Dedifferentiated amniotic fluid mesenchymal stem cell (primary cell): ENCODE data around the gene HORMAD2.
"Not testable (repeated sequence)": the region's sequence is repeated elsewhere in the genome, so short reads cannot be mapped to it uniquely, and the experiment has no call there.

Source experiments
- DNase-seq: peaks from one replicate; pipeline ENCODE4 v3.0.0-alpha.2; 2016; ENCODE audit errors: extremely low spot score

The HORMAD2 gene

DNA sequence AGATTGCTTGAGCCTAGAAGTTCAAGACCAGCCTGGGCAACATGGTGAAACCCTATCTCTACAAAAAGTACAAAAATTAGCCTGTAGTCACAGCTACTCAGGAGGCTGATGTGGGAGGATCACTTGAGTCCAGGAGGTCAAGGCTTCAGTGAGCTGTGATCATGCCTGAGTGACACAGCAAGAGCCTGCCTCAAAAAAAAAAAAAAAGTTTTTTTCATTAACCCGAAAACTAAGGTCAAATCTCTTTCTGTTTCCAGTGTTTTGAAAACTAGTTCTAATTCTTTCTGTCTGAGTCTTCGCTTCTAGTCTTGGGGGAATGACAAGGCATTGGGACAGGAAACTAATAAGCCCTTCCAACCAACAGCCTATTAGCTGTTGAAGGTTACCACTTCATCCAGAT lies 108.6 kb downstream of the HORMAD2 start:
- DNase-seq = no peak

DNA sequence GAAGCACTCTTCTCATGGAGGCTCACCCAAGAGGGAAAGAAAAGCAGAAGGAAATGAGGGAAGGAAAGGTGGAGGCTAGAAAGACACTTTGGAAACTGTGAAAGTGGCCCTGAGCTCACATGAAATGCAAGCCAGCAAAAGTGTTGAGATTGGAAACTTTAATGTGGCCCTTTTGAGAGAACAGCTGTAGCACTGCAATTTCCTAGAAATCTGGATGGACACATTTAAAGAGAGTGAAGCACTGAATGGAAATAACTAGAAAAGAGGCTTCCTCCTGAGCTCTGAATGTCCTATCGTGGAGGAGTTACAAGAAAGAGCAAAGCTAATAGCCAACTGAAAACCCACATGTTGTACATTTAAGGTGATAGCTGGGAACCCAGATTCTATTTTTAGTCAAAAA lies 110.3 kb downstream of the HORMAD2 start:
- DNase-seq = no peak

DNA sequence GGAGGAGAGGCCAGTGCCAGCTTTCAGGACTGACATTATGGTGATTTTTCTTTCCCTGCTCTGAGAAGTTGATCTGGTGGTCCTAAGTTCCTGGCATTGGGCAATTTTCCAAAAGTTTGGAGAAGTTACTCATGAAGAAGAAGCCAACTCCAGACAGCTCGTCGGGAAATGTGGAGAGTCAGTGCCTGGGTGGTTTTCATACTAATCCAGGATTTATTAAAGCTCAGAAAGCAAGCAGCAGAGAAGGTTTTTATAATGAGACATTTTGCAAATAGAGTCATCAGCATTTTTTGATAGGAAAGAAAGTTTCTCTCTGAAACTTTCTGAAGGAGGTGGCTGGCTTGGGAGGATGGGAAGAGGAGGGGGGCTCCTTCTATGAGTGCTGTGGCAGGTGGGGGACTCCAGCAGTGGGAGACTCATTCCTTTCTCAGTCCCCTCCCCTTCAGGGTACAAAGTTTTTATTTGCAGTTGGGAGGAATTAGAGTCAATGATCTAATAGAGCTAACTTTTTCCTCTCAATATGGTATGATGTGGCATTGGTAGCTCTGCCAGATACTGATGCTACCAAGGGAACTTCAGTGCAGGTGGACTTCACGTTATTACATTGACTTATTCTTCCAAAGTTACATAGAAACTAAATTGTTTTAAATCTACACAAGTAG lies 110.9 kb downstream of the HORMAD2 start:
- no peak for DNase-seq

DNA sequence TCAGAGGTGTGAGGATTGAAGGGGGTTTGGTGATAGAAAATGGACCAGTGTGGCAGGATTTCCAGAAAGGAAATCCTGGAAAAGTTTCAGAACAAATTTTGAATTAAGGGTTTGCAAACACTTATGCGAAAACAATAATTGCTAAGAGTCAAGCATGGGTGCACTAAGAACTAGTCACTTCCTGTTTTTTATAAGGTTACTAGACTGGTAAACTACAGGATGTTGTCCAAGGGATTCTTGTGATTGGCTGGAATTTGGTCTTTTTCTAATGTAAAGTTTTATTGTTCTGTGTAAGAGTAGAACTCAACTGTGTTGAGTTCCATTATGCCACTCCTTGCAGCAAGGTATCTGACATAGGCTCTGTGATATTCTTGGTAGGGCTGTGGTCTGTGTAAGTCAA lies 112.2 kb downstream of the HORMAD2 start:
- no peak for DNase-seq

DNA sequence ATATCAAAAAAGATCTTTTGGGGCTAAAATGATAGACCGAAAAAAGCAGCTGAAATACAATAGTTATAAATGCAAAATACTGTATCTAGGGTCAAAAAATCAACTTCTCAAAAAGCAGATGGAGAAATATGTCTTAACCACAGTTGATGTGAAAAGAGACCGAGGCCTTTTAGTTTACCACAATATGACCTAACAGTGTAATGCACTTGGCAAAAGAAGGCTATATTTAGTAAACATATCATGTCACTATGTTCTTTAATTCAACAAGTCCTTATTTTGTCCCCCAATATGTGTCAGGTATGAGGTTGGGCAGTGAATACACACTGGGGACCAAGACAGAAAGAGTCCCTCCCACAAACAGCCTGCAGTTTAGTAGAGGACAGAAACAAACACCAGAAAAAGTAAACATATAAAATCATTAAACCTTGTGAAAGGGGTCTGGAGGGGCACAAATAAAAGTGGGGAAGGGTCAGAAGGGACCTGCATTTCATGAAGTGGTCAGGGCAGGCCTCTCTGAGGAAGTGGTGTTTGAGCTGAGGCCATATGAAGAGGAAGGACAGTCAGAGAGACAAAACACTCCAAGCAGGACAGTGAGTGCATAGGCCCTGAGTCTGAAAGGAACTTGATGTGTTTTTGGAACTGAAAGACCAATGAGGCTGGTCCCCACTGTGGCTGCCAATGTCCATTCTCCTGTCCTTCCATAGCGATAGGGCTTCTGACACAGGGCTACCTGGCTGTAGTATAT lies 112.9 kb downstream of the HORMAD2 start:
- DNase-seq = no peak

DNA sequence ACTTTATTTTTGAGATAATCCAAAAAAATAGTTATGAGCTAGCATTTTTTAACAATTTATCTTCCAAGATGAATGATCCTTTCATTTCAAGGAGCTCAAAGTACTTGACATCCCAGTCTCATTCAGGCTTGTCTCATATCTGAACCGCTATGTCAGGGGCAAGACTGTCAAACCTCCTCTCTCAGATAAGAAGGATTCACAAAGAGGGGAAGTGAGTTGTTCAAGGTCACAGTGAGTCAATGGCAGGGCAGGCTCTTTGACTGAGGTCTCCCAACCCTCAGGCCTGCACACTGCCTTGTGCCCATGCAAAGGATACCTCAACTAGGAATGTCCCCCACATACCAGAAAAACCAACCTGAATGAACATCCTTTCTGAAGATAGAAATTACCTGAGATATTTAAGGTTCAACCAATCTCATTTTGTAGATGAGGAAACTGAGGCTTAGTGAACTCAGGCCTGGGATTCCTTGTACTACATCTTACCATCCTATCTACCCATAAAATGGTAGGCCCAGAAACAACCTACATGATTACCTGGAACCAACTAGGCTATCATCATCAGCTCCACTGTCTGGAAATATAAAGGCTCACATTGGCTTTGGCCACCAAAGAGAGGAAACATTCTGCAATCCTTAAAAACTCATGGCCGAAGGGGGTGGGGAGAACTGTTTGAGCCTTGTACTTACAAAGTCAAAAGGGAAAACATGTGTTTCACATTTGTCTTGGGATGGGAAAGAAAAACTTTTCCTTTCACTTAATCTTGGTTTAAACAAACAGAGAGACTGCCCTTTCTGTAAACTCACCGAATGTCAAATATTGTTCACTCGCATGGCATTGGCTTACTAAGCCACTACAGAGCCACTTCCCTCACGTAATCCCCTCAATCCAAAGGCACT lies 115.2 kb downstream of the HORMAD2 start:
- DNase-seq = no peak

DNA sequence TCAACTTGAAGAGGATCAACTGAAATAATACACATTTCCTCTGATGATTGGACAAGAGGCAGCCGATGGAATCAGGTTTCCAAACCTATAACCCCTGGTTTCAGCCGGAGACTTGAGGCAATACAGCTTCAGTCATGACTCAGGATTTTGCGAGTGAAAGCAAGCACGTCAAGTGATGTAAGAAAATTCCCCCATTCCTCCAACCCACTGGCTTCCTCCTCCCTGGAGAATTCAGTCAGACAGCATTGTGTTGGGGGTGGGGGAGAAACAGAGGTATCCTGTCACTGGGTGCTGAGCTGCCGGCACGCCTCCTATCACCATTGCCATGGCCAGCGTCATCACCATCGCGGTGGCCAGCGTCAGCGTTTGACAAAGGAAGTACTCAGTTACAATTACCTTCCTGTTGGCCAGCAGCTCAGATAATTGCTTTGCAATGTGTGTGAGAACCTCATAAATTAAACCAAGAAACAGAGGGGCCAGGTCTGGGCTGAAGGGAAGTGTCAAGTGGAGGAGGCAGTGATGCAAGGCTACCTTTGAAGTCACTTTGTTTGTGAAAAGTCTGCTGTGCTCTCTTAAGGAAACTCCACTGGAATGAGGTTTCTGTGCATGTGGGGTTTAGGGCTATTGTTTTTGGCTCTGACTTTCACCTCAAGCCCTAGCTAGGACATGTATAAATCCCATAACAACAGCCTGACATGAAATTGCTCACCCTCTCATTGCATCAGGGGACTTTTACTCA lies 116.0 kb downstream of the HORMAD2 start:
- peak; percentile 100 for DNase-seq

DNA sequence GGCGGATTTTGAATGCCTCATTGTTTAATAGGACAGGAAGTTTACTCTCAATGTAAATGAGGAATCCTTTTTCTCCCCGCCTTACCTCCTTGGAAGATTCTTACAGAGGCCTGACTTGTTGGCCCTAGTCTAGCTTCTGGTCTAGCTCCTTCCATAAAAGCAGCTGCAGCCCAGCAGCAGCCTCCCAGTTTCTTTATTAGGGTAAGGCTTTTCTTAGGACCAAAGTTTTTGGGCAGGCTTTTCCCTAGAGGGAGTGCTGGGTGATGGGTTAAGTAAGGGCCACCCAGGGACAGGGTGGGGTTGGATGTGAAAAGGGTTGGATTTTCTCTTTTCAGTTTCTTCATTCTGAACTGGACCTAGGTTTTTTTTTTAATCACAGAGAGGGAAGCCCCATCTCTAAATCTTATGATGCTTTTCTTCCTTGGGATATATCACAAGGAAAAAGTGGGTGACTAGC lies 116.6 kb downstream of the HORMAD2 start:
- DNase-seq = no peak

DNA sequence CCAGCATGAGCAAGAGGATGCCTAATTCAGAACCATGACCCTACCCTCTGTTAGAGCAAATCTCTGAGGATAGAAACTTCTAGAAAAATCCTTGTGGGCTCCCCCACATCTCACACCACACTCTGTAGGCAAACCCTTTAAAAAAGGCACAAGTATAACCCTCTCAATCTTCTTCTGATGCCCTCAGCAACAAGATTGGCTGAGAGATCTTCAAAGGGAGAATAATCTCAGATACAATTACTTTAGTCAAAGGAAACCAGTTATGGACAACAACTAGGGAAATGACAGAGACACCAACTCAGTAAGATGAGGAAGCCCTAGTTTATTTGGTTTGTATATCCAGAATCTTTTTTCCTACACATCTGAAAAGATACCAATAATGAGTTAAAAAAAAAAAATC lies 117.1 kb downstream of the HORMAD2 start:
- DNase-seq = no peak

DNA sequence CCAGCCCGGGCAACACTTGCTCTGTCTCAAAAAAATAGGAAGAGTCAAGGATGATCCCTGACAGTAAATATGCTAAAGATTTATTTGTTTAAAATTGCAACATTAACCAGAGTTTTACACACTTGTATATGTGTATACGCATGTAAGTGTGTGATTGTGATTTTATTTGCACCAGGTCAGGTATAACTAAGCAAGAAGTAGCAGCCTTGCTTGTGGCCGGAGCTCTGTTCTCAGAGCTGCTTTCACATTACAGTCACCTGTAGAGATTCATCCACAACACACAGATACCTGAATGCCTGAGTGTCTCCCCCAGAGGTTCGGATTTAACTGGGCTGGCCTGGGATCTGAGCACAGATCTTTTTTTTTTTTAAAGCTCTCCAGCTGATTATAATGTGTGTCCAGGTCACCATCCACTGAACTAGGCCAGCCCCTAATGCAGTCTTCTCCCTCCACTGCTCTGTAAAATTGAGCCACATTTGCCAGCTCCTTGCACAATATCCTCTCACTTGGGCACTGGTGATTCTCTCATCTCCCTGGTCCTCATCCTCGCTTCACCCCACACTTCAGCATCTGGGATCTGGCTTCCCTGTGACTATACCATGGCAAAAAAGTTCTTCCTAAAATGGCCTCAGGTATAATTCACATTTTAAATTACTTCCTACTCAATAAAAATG lies 118.0 kb downstream of the HORMAD2 start:
- DNase-seq = no peak

DNA sequence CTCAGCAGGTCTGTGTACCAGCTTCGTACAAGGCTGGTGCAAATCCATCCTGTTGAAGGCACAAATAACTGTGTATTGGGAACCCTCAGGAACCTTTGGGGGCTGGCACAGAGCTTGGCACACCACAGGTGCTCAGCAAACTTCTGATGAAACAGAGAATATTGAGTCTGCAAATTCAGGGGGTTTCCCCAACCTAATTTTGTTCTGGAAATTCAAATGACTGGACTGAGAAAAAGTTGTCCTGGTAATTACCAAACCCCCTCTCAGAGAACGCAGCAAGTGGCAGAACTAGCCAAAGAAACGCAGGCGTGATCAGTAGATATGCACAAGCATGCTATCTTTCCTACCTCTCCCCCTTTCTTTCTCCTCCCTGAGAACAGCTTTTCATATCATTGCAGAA lies 118.7 kb downstream of the HORMAD2 start:
- DNase-seq = no peak

DNA sequence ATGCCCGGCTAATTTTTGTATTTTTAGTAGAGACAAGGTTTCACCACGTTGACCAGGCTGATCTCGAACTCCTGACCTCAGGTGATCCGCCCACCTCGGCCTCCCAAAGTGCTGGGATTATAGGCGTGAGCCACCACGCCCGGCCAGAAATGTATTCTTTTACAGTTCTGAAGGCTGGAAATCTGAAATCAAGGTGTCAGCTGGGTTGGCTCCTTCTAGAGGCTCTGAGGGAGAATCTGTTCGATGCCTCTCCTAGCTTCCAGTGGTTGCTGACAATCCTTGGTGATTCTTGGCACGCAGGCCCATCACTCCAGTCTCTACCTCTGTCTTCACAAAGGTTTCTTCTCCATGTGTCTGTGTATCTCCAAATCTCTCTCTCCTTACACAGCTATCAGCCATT lies 120.6 kb downstream of the HORMAD2 start:
- not testable (repeated sequence) for DNase-seq

DNA sequence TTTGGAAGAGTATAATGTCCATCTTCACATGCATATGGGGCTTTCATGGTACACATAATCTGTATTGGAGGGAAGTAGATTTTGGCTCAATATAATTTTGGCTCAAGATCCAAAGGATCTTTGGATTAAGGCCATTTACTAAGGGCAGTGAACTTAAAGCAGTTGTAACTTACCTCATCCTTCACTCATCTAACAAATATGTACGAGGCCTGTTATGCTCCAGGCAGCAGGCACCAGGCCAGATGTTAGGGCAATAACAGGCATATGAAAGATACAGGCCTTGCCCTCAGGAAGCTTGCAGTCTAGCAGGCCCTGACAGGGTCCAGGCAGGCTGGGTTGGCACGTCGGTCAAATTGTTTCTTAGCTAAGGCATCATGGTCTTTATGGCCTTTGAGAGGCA lies 121.7 kb downstream of the HORMAD2 start:
- DNase-seq = no peak

DNA sequence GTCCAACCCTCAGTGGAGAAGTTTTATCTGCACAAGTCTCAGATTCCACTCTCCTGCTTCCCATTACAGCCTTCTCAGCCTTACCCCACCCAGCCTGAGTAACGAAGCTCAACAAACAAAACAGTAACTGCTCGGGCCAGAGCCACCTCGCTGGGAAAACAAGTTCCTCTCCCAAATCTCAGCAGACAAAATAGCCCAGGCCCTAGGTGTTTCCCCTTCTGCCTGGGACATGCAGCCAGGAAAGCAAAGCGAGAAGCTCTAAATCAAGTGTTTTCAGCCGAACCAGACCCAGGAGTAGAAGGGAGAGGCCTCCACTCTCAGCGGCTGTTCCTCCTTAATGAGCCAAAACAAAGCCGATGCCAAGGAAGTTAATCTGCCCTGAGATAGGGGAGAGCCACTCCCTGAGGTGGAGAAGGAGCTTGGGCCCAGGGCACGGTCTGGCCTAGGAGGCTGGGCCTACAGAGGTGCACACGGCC lies 122.3 kb downstream of the HORMAD2 start:
- peak; percentile 73 for DNase-seq

DNA sequence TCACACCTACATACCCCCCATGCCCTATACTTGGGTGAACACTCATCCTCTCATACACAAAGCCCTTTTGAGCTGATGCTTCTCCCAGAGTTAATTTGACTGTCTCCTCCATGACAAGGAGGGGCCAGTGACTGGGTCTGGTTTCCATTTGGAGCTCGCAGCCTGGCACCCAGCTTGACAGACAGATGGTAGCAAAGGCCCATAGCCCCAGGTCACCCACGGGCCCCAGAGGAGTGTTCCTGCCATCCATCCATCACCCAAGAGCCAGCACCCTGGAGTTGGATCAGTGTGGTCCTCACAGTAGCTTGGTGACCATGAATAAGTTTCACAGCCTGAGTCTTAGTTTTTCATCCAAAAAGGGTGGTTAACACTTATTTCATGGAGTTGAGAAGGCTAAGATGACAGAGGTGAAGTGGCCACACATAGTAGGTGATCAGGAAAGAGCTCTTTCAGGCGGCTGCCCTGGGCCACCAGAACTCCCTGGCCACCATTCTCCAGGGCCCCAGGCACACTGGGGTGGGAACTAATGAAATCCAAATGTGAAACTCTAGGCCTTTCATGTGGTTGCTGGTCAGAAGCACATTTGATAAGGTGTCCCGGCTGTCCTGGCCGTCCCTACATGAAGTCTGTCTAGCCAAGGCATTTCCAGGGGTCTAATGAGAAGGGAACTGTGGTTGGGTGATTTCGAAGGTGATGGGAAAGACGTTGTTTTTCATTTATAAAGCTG lies 123.9 kb downstream of the HORMAD2 start:
- no peak for DNase-seq

DNA sequence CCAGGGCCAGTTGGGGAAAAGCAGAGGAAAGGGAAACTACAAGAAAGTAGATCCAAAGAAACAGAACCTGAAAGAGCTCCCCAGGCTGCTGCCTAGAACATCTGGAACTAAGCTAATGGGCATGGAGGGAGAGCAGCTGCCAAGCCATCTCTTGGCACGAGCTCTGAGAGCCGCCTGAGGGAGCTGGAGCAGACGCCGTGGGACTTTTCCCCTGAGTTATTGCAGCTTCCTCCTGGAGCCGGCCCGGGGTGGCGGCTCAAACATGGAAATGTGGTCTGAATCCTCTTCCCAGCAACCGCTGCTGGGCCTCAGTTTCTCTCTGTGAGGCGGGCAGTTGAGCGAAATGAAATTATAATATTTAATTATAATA lies 124.5 kb downstream of the HORMAD2 start:
- DNase-seq = peak; percentile 90

DNA sequence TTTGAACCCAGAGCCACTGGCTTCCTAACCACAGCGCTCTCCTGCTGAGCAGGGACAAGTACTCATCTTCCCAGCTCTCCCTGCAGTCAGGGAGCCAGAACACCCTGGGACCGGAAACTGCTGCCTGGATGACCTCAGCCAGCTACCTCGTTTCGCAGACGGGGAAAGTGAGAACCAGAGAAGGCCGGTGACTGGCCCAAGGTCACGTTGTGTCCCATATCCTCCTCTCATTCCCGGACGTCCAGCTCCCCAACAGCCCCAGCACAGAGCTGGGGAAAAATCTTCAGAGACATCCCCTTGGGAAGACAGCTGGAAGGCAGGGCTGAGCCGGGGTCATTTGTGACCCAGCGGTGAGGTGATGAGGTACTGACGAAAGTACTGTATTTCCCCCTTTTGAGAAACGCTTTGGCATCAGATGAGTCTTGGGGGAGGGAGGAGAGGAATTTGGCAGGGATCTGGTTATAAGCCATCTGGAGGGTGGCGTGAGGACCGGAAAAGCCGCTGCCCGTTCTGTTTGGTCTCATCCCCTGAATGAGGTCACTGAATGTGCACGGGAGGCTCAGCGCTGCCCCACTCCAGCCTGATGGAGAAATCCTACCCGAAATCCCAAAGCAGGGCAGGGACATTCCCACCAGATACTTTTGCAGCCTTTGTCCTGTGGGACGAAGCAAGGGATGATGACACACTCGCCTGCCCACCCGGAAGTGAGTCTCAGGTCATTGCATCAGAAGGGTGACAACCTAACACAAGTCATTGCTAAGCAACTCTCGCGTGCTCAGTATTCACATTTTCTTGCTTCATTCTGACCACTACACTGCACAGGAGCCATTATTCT lies 125.2 kb downstream of the HORMAD2 start:
- peak; percentile 90 for DNase-seq

DNA sequence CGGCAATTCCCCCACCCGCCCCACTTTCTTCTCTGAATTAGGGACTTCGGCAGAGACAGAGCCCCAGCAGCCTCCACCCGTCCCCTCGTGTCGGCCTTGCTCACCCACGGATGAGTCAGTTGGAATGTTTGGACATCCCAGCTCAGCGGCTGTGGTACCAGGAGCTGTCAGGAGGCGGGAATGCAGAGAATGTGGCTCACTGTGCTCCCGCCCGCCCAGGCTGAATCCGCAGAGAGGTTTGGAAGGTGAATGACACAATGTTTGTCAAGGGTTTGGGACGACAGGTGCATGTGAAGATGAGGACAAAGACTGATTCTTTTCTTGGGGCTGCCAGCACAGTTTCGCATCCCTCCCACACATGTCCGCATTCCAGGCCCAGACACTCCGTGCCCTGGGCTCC lies 126.7 kb downstream of the HORMAD2 start:
- peak; percentile 94 for DNase-seq
